ENCODE results near the gene AP5Z1. TPM values are rescaled to one million over a fixed set of nuclear protein-coding genes. Genes with fewer than 3 reads are reported as not detected.

Gene AP5Z1
- total RNA-seq, 1 donor = 35.5 TPM

DNA sequence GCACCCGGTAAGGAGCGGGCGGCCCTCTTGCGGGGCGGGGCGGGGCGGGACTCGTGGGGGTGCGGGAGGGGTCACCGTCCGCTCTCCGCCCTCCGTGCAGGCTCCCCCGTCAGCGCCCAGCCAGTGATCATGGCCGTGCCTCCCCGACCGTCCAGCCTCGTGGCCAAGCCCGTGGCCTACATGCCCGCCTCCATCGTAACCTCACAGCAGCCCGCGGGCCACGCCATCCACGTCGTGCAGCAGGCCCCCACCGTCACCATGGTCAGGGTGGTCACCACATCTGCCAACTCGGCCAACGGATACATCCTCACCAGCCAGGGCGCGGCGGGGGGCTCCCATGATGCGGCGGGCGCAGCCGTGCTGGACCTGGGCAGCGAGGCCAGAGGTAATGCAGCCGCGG lies 16.2 kb upstream of the AP5Z1 start:
- DNase-seq (ENCODE audit: low read depth) = no peak
- no peak overlapping the region for H3K4me3 ChIP-seq (ENCODE audit: low read depth, low read length)
- TF ChIP-seq, protein P1, sequence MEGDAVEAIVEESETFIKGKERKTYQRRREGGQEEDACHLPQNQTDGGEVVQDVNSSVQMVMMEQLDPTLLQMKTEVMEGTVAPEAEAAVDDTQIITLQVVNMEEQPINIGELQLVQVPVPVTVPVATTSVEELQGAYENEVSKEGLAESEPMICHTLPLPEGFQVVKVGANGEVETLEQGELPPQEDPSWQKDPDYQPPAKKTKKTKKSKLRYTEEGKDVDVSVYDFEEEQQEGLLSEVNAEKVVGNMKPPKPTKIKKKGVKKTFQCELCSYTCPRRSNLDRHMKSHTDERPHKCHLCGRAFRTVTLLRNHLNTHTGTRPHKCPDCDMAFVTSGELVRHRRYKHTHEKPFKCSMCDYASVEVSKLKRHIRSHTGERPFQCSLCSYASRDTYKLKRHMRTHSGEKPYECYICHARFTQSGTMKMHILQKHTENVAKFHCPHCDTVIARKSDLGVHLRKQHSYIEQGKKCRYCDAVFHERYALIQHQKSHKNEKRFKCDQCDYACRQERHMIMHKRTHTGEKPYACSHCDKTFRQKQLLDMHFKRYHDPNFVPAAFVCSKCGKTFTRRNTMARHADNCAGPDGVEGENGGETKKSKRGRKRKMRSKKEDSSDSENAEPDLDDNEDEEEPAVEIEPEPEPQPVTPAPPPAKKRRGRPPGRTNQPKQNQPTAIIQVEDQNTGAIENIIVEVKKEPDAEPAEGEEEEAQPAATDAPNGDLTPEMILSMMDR (IDR thresholded peaks at IDR 0.05; ENCODE audit: insufficient read depth, low read length) = no peak

DNA sequence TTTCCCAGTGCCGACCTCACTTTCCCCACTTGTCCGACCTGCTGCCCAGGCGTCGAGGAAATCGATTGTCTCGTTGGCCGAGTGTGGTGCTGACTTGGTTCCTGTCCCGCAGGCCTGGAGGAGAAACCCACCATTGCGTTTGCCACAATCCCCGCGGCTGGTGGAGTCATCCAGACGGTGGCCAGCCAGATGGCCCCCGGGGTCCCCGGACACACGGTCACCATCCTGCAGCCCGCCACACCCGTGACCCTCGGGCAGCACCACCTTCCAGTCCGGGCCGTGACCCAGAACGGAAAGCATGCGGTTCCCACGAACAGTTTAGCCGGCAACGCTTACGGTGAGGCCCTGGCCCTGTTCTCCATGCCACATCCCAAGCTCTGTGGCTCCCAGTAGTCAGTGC lies 14.5 kb upstream of the AP5Z1 start:
- TF ChIP-seq, protein P1 (IDR thresholded peaks at IDR 0.05; ENCODE audit: insufficient read depth, low read length) = no peak
- no peak overlapping the region for H3K4me3 ChIP-seq (ENCODE audit: low read depth, low read length)
- DNase-seq (ENCODE audit: low read depth) = no peak

DNA sequence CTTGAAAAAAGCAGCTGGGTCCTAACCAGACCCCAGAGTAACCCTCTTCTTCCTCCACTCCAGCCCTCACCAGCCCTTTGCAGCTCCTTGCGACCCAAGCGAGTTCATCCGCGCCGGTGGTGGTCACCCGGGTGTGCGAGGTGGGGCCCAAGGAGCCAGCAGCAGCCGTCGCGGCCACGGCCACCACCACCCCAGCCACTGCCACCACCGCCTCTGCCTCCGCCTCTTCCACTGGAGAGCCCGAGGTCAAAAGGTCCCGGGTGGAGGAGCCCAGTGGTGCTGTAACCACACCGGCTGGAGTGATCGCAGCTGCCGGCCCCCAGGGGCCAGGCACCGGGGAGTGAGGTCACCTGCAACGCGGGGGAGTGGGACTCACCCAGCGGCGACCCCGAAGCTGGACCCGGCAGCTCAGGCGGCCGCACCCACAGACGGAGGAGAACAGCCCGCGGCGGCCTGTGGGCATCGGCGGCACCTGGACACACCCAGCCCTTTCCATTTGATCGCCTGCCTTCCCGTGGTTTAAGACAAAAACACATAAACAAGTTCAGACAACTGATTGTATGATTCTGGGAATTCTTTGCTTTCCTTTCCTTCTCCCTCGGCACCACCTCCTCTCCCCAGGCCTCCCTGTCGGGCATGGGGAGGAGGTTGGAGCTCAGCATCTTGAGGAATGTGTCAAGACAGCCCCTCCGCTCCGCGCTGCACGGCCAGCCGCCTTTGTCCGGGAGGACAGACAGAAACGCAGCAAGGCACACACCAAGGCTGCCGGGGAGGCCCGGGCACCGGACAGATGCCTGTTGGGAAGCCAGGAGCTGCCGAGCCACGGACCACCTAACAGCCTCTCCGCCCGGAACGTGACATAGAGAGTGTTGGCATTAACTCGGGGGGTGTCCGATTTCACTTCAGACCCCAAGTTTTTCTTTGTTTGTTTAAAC lies 13.0 kb upstream of the AP5Z1 start:
- no peak for DNase-seq (ENCODE audit: low read depth)
- no peak overlapping the region for H3K4me3 ChIP-seq (ENCODE audit: low read depth, low read length)
- TF ChIP-seq, protein P1 (IDR thresholded peaks at IDR 0.05; ENCODE audit: insufficient read depth, low read length) = no peak

DNA sequence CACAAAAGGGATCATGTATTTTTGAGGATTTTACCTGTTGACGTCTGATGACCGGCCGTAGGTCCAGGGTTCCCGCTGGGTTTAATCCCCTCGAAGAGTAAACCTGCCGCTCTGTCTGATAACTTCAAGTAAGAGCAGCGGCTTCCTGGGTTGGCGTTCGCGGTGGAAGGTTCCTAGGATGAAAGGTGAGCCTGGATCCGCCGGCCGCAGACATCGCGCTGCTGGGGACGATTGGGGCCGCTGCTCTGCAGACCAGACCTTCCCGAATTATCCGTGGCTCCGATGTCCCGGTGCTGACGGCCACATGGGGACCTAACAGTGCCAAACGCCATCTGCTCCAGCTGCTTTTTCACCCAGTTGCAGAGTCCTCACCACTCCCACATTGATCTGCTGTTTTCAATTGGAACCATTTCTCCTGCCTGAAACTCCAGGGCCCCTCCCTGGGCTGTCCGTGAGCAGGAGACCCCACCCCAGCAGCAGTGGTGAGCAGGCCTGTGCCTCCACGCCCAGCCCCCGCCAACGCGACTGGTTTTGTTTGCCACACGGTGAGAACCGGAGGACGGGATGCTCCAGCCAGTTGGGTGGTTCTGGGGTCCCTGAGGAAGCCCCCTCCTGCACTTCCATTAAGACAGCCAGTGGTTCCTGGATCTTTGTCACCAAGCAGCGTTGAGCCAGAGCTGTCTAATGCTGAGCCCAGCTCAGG lies 12.2 kb upstream of the AP5Z1 start:
- TF ChIP-seq, protein P1 (IDR thresholded peaks at IDR 0.05; ENCODE audit: insufficient read depth, low read length) = no peak
- no peak for DNase-seq (ENCODE audit: low read depth)
- no peak overlapping the region for H3K4me3 ChIP-seq (ENCODE audit: low read depth, low read length)

DNA sequence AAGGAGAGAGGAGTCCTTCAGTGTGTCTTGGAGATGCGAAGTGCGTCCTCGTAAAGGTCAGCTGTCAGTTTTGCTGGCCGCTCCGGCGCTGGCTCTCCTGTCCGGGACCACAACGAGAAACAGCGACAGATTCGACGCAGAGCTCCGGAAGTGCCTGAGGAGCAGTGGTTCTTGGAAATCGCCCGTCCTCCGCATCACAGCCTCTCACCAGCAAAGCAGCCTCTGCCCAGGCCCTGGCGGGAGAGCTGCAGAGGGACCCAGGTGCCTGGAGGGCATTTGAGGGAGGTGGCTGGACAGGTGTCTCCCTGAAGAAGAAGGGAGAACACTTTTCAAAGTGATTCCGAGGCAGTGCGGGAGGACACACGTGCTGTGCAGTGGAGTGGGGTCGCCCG lies 11.6 kb upstream of the AP5Z1 start:
- no peak overlapping the region for H3K4me3 ChIP-seq (ENCODE audit: low read depth, low read length)
- TF ChIP-seq, protein P1 (IDR thresholded peaks at IDR 0.05; ENCODE audit: insufficient read depth, low read length) = no peak
- DNase-seq (ENCODE audit: low read depth) = no peak

DNA sequence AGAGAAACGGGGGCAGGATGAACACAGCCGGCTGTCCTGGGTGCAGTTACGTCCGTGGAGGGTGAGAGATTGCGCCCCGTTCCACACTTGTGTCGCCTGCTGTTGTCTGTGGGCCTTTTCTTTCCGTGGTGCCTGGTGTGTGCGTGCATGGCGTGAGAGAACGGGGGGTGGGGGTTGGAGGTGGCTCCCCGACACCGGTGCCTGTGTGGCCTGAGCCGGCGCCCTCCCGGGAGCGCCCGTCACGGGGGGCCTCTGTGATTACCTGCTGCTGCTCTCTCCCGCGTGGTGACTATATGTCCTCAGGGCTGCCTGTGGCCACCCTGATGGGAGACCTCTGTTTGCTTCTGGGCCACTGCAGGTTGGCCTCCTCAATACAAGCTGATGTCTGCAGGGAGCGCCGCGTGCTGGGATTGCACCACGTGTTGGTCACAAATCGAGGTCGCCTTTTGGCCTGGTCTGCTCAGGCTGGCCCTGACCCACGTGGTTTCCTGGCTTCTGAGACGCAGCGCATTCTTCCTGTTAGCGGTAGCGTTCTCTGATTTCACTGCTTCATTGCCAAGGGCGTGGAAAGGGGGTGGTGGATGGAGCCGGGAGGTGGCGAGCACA lies 10.9 kb upstream of the AP5Z1 start:
- no peak overlapping the region for H3K4me3 ChIP-seq (ENCODE audit: low read depth, low read length)
- DNase-seq (ENCODE audit: low read depth) = no peak
- TF ChIP-seq, protein P1 (IDR thresholded peaks at IDR 0.05; ENCODE audit: insufficient read depth, low read length) = no peak
